Body of pancreas (tissue), 4 donors: ENCODE results near the gene WHRN.

ENCODE experiments used
- POLR2A ChIP-seq, 3 donors: fragments of 450-650 bp; IDR thresholded peaks; one replicate each; pipeline ENCODE4 v1.6.1; 2016; ENCODE audit warnings: antibody characterized with exemption in 3 of 3, mild to moderate bottlenecking in 2 of 3
- TF ChIP-seq, protein P1 (sequence below), 7 experiments: fragments of 450-650 bp in 4 of 7; fragments of 200-600 bp in 3 of 7; sonication (generic) in 3 of 7; IDR thresholded peaks; one replicate each; pipeline ENCODE4 v1.5.1; 2016 to 2019; ENCODE audit warnings: antibody characterized with exemption in 7 of 7

- TF ChIP-seq, protein P1, sequence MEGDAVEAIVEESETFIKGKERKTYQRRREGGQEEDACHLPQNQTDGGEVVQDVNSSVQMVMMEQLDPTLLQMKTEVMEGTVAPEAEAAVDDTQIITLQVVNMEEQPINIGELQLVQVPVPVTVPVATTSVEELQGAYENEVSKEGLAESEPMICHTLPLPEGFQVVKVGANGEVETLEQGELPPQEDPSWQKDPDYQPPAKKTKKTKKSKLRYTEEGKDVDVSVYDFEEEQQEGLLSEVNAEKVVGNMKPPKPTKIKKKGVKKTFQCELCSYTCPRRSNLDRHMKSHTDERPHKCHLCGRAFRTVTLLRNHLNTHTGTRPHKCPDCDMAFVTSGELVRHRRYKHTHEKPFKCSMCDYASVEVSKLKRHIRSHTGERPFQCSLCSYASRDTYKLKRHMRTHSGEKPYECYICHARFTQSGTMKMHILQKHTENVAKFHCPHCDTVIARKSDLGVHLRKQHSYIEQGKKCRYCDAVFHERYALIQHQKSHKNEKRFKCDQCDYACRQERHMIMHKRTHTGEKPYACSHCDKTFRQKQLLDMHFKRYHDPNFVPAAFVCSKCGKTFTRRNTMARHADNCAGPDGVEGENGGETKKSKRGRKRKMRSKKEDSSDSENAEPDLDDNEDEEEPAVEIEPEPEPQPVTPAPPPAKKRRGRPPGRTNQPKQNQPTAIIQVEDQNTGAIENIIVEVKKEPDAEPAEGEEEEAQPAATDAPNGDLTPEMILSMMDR (IDR thresholded peaks at IDR 0.05), result no peak
- no peak for TF ChIP-seq POLR2A (IDR thresholded peaks at IDR 0.05)
These were observed 120.9 kb downstream of the WHRN start for GRCh38 chr9:114384341-114384740.
